ENCODE measurements around the gene LIMA1.
"Not testable (repeated sequence)": the region's sequence is repeated elsewhere in the genome, so short reads cannot be mapped to it uniquely, and the experiment has no call there.

LIMA1 gene

GRCh38 chr12:50148011-50148410 lies 135.3 kb downstream of the LIMA1 start:
- not testable (repeated sequence) for DNase-seq

DNA sequence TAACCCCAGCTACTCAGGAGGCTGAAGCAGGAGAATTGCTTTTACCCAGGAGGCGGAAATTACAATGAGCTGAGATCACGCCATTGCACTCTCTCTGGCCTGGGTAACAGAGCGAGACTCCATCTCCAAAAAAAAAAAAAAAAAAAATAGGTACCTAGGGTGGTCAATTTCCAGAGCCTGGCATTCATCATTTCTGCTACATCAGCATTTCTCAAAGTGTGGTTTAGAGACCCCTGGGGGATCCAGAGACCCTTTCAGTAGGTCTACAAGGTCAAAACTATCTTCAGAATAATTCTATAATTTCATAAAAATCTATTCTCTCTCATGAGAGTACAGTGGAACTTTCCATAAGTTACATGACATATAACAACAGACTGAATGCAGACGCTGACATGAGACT lies 136.0 kb downstream of the LIMA1 start:
- DNase-seq: no peak

DNA sequence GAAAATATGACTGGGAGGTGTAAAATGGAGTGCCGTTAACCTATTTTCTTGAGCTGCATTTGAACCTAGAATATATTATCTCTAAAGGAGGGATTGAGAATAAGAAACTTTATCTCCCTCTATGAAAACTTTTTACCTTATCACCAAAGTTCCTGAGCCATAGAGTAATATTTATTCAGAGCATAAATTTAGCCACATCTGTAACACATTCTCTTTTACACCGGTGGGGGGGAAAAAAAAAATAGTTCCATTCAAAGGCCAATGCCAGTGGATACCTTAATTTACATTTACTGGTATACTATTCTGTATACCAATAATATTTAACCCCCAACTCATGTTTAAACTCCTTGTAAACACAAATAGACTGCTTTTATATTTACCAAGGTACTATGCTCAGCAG lies 137.9 kb downstream of the LIMA1 start:
- DNase-seq: no peak

- DNase-seq: no peak
Observed at GRCh38 chr12:50142993-50143392, 140.3 kb downstream of the LIMA1 start.

DNA sequence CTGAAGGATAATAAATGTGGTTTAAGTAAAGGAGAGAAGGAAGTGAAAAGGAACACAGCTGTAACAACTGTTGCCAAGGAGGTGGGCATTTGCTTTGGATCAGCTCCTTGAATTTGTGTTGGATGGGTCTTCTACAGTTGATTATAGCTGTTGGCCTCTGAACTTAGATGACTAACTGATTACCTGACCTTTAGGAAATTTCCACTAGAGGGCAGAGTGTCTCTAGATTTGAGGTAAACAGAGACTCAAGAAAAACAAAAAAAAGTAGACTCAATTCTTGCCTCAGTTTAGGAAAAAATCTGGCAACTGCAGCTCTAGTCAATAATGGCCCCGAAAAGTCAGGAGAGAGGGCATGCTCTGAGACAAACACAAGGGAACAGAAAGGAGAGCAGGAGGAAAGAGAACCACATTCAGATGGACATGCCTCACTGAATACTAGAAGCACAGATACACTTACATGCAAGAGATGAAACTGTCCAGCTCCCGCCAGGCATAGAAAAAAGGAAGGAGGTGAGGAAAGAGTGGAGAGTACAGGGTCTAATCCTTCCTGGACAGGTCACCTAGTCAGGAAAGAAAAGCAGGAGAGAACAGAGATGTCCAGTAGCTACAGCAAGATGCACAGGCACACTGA lies 150.7 kb downstream of the LIMA1 start:
- DNase-seq: peak in 1 of 56 donors; percentile 30

- DNase-seq: no peak
Observed at GRCh38 chr12:50129290-50129689, 154.0 kb downstream of the LIMA1 start.

- DNase-seq: no peak
Observed at GRCh38 chr12:50127546-50127945, 155.8 kb downstream of the LIMA1 start.

All from amygdala (tissue), 56 donors.